Measurements from ENCODE around the gene BPHL. TPM values are rescaled to one million over a fixed set of nuclear protein-coding genes. Genes with fewer than 3 reads are reported as not detected.
"Not testable (repeated sequence)": the region's sequence is repeated elsewhere in the genome, so short reads cannot be mapped to it uniquely, and the experiment has no call there.

Gene BPHL
- total and polyA plus RNA-seq, 10 of the 15 experiments (the other 5 are each of a cell fraction or from before 2014, with no cell fraction given): 8.0 to 17.8 (median 12.4) TPM

DNA sequence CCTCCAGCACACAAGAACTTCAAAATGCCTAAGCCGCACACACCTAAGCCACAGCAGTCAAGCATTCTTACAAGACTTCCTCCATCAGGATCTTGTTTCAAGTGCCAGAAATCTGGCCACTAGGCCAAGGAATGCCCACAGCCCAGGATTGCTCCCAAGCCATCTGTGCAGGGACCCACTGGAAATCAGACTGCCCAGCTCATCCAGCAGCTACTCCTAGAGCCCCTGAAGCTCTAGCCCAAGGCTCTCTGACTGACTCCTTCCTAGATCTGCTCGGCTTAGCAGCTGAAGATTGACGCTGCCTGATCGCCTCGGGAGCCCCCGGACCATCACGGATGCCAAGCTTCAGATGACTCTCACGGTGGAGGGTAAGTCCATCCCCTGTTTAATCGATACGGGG lies 49.5 kb downstream of the BPHL start:
- H3K4me2 ChIP-seq (ENCODE audit: control insufficient read depth, insufficient read depth); intact Hi-C loops (cut with micrococcal nuclease; ENCODE audit: unreplicated experiment); H3K9me3 ChIP-seq (replicated peaks; ENCODE audit: control insufficient read depth, insufficient read depth, low read length); H3K9ac ChIP-seq (ENCODE audit: control insufficient read depth, insufficient read depth, low read length); H3K27me3 ChIP-seq (replicated peaks in 1 of 2; ENCODE audit: control insufficient read depth in 2 of 2, insufficient read depth in 2 of 2, low read length in 1 of 2); in situ Hi-C loops (cut with MboI); H3K36me3 ChIP-seq (ENCODE audit: control insufficient read depth in 2 of 2, insufficient read depth in 2 of 2, low read length in 1 of 2); SMC1A ChIA-PET (ENCODE audit: uncharacterized antibody, unreplicated experiment); BruUV-seq (replicated peaks); H3K4me3 ChIP-seq; H3K79me2 ChIP-seq (ENCODE audit: control insufficient read depth, insufficient read depth, low read length); RAD21 ChIA-PET (ENCODE audit: unreplicated experiment); DNase-seq (ENCODE audit: low read depth, low spot score); FAIRE-seq; H2AFZ ChIP-seq (ENCODE audit: control insufficient read depth, low read depth, low read length); CTCF ChIA-PET; H4K20me1 ChIP-seq (ENCODE audit: control insufficient read depth, insufficient read depth); H3K4me1 ChIP-seq (ENCODE audit: control insufficient read depth, insufficient read depth, low read length); POLR2A ChIA-PET; ATAC-seq; H3K27ac ChIP-seq (ENCODE audit: control insufficient read depth, insufficient read depth): not testable (repeated sequence)
- WGBS (ENCODE audit: insufficient coverage, insufficient replicate concordance, low lambda C conversion rate, missing lambda C conversion rate): 68% methylated on average over 10 of the region's 10 CpGs

DNA sequence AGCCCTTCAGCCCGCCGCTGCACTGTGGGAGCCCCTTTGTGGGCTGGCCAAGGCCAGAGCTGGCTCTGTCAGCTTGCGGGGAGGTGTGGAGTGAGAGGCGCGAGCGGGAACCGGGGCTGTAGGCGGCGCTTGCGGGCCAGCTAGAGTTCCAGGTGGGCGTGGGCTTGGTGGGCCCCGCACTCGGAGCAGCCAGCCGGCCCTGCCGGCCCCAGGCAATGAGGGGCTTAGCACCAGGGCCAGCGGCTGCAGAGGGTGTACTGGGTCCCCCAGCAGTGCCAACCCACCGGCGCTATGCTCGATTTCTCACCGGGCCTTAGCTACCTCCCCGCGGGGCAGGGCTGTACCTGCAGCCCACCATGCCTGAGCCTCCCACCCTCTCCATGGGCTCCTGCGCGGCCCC lies 52.2 kb downstream of the BPHL start:
- DNase-seq (ENCODE audit: low read depth, low spot score); H2AFZ ChIP-seq (ENCODE audit: control insufficient read depth, low read depth, low read length); H3K27me3 ChIP-seq (replicated peaks in 1 of 2; ENCODE audit: control insufficient read depth in 2 of 2, insufficient read depth in 2 of 2, low read length in 1 of 2); H4K20me1 ChIP-seq (ENCODE audit: control insufficient read depth, insufficient read depth); in situ Hi-C loops (cut with MboI); RAD21 ChIA-PET (ENCODE audit: unreplicated experiment); H3K9ac ChIP-seq (ENCODE audit: control insufficient read depth, insufficient read depth, low read length); intact Hi-C loops (cut with micrococcal nuclease; ENCODE audit: unreplicated experiment); H3K9me3 ChIP-seq (replicated peaks; ENCODE audit: control insufficient read depth, insufficient read depth, low read length); H3K79me2 ChIP-seq (ENCODE audit: control insufficient read depth, insufficient read depth, low read length); H3K27ac ChIP-seq (ENCODE audit: control insufficient read depth, insufficient read depth); CTCF ChIA-PET; H3K4me3 ChIP-seq; POLR2A ChIA-PET; BruUV-seq (replicated peaks); H3K4me2 ChIP-seq (ENCODE audit: control insufficient read depth, insufficient read depth); SMC1A ChIA-PET (ENCODE audit: uncharacterized antibody, unreplicated experiment); ATAC-seq; H3K36me3 ChIP-seq (ENCODE audit: control insufficient read depth in 2 of 2, insufficient read depth in 2 of 2, low read length in 1 of 2); H3K4me1 ChIP-seq (ENCODE audit: control insufficient read depth, insufficient read depth, low read length); FAIRE-seq: not testable (repeated sequence)
- WGBS (ENCODE audit: insufficient coverage, insufficient replicate concordance, low lambda C conversion rate, missing lambda C conversion rate): 76% methylated on average over 24 of the region's 24 CpGs
